Measurements from ENCODE around the gene RNU11.

DNA sequence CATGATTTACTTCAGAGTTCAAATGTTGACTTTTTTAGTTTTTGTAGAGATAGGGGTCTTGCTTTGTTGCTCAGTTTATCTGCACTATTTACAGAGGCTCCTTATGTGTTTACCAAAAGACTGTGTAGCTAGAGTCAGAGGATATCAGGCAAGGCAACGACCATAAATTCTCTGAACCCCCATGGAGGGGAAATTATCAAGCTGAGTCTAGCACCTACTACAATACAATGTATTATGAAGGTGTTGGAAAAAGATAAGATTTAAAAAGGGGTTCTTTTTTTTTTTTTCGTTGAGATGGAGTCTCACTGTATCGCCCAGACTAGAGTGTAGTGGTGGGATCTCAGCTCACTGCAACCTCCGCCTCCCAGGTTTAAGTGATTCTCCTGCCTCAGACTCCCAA, 36.5 kb downstream of the RNU11 start:
- TF ChIP-seq POLR2A (IDR thresholded peaks at IDR 0.05) (no peak), POLR2AphosphoS5 (IDR thresholded peaks at IDR 0.05; ENCODE audit: insufficient read depth in 1 of 2, low read depth in 1 of 2) (no peak)
- TF ChIP-seq, protein P1, sequence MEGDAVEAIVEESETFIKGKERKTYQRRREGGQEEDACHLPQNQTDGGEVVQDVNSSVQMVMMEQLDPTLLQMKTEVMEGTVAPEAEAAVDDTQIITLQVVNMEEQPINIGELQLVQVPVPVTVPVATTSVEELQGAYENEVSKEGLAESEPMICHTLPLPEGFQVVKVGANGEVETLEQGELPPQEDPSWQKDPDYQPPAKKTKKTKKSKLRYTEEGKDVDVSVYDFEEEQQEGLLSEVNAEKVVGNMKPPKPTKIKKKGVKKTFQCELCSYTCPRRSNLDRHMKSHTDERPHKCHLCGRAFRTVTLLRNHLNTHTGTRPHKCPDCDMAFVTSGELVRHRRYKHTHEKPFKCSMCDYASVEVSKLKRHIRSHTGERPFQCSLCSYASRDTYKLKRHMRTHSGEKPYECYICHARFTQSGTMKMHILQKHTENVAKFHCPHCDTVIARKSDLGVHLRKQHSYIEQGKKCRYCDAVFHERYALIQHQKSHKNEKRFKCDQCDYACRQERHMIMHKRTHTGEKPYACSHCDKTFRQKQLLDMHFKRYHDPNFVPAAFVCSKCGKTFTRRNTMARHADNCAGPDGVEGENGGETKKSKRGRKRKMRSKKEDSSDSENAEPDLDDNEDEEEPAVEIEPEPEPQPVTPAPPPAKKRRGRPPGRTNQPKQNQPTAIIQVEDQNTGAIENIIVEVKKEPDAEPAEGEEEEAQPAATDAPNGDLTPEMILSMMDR (IDR thresholded peaks at IDR 0.05), result no peak
